Activated T-helper 2 cell treated with anti-CD3 and anti-CD28 coated beads, Interferon-gamma antibody, Interleukin-2, Interleukin-4, amounts not matched to agents 10 μg/mL and 5 μg/mL and 100 μg/mL, durations not matched to agents 14 hours and 24 hours and 36 hours (primary cell): ENCODE measurements around the gene ACTG2. TPM values are rescaled to one million over a fixed set of nuclear protein-coding genes. Genes with fewer than 3 reads are reported as not detected.

Source experiments
- total RNA-seq: library from RNA; stranded (reverse); gene quantifications from 2 replicates; pipeline ENCODE4 v1.2.3, GENCODE V29; 2022

ACTG2 gene
- total RNA-seq, 1 donor from 2014 or later, result 0.14 TPM

Other genes with a start within 250 kb of the ACTG2 start
- gene TPRKB, start 155.7 kb upstream of the ACTG2 start, total RNA-seq, result 31.9 and 36.0 TPM in 2 replicates
- gene DUSP11, start 112.9 kb upstream of the ACTG2 start, total RNA-seq, result 35.2 and 40.1 TPM in 2 replicates
- gene C2orf78, start 108.8 kb upstream of the ACTG2 start, total RNA-seq, result not detected in 2 replicates
- 54.3 and 63.4 TPM in 2 replicates for gene STAMBP, start 64.0 kb upstream of the ACTG2 start, total RNA-seq
- 86.8 and 90.9 TPM in 2 replicates for gene DGUOK, start 33.9 kb downstream of the ACTG2 start, total RNA-seq
- gene TET3, start 91.9 kb downstream of the ACTG2 start, total RNA-seq, result 23.5 and 23.6 TPM in 2 replicates